ENCODE measurements around the gene AMHR2.

DNA sequence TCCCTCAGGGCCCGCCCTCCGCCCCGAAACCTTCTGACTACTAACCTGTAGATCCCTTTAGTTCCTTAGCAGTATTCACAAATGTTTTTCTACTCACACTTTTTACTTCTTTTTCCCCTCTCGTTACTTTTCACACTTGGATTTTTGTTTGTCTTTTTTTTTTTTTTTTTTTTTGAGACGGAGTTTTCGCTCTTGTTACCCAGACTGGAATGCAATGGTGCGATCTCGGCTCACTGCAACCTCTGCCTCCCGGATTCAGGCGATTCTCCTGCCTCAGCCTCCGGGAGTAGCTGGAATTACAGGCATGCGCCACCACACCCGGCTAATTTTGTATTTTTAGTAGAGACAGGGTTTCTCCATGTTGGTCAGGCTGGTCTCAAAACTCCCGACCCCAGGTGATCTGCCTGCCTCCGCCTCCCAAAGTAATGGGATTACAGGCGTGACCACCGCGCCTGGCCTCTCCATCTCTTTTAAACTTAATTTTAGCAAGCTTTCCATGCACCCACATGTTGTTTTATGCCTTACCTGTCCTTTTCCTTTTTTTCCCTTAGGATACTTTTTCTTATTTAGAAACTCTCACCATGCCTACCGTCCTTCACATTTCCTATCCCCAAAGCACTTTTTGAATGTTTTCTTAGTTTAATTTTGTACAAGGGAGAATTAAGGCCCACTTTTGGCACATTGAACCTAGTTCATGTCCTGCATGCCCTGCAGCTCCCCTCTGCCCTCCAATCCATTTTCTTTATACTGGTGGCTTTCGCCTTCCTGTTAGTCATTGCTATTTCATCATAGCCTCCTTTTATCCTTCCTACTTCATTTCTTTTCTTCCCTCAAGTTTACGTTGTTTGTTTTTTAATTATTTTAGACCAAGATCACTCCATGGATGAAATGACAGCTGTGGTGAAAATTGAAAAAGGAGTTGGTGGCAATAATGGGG, 42.6 kb upstream of the AMHR2 start:
- TF ChIP-seq, protein P1, sequence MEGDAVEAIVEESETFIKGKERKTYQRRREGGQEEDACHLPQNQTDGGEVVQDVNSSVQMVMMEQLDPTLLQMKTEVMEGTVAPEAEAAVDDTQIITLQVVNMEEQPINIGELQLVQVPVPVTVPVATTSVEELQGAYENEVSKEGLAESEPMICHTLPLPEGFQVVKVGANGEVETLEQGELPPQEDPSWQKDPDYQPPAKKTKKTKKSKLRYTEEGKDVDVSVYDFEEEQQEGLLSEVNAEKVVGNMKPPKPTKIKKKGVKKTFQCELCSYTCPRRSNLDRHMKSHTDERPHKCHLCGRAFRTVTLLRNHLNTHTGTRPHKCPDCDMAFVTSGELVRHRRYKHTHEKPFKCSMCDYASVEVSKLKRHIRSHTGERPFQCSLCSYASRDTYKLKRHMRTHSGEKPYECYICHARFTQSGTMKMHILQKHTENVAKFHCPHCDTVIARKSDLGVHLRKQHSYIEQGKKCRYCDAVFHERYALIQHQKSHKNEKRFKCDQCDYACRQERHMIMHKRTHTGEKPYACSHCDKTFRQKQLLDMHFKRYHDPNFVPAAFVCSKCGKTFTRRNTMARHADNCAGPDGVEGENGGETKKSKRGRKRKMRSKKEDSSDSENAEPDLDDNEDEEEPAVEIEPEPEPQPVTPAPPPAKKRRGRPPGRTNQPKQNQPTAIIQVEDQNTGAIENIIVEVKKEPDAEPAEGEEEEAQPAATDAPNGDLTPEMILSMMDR (optimal IDR thresholded peaks at IDR 0.05 in 1 of 3, IDR thresholded peaks at IDR 0.05 in 1 of 3, conservative IDR thresholded peaks at IDR 0.05 in 1 of 3; ENCODE audit: extremely low read depth in 1 of 3, insufficient read depth in 2 of 3, low read length in 3 of 3), result no peak
- TF ChIP-seq EZH2 (IDR thresholded peaks at IDR 0.05; ENCODE audit: low read length), result no peak

Data from keratinocyte (primary cell).